ENCODE measurements around the gene TMEM220.
A peak's percentile ranks its signal among the peaks of the same experiment; 100 is the strongest.
"Not testable (repeated sequence)": the region's sequence is repeated elsewhere in the genome, so short reads cannot be mapped to it uniquely, and the experiment has no call there.

The TMEM220 gene

GRCh38 chr17:10727192-10727591 is 2.6 kb downstream of the TMEM220 start:
- peak in 1 of 2 donors; percentile 17 for DNase-seq

GRCh38 chr17:10726196-10726595 is 3.6 kb downstream of the TMEM220 start:
- DNase-seq = peak in 1 of 2 donors; percentile 1

GRCh38 chr17:10725262-10725661 is 4.6 kb downstream of the TMEM220 start:
- no peak for DNase-seq

- DNase-seq = no peak
These were observed 5.2 kb downstream of the TMEM220 start for GRCh38 chr17:10724546-10725195.

- DNase-seq = no peak
These were observed 11.3 kb downstream of the TMEM220 start for GRCh38 chr17:10718547-10718946.

GRCh38 chr17:10716218-10716617 is 13.6 kb downstream of the TMEM220 start:
- no peak for DNase-seq

GRCh38 chr17:10713318-10713717 is 16.5 kb downstream of the TMEM220 start:
- DNase-seq = no peak

GRCh38 chr17:10705727-10706126 is 24.1 kb downstream of the TMEM220 start:
- DNase-seq = no peak

GRCh38 chr17:10702574-10702973 is 27.2 kb downstream of the TMEM220 start:
- DNase-seq = no peak

GRCh38 chr17:10699856-10700255 is 30.0 kb downstream of the TMEM220 start:
- no peak for DNase-seq

- DNase-seq = no peak
These were observed 31.6 kb downstream of the TMEM220 start for GRCh38 chr17:10698096-10698818.

GRCh38 chr17:10697092-10698081 is 32.4 kb downstream of the TMEM220 start, which contains the start of the genes ADPRM and SCO1:
Gene ADPRM (plus strand): TSS chr17:10697594. CDS start chr17:10704927, 7,333 bp downstream.
Gene SCO1 (minus strand): TSS chr17:10697533. CDS start chr17:10697507, 26 bp downstream.
- DNase-seq = peak; percentile 91 to 92

- not testable (repeated sequence) for DNase-seq
These were observed 33.9 kb downstream of the TMEM220 start for GRCh38 chr17:10695875-10696407.

- no peak for DNase-seq
These were observed 42.3 kb downstream of the TMEM220 start for GRCh38 chr17:10687499-10687898.

GRCh38 chr17:10683853-10684252 is 46.0 kb downstream of the TMEM220 start:
- no peak for DNase-seq

- no peak for DNase-seq
These were observed 47.9 kb downstream of the TMEM220 start for GRCh38 chr17:10681866-10682446.

- no peak for DNase-seq
These were observed 55.1 kb downstream of the TMEM220 start for GRCh38 chr17:10674704-10675103.

GRCh38 chr17:10673312-10673711 is 56.5 kb downstream of the TMEM220 start:
- DNase-seq = no peak

- DNase-seq = no peak
These were observed 61.0 kb downstream of the TMEM220 start for GRCh38 chr17:10668775-10669174.

GRCh38 chr17:10666906-10667305 is 62.9 kb downstream of the TMEM220 start:
- no peak for DNase-seq

GRCh38 chr17:10664571-10664970 is 65.3 kb downstream of the TMEM220 start:
- DNase-seq = no peak
